GM23338 (cell line): Measurements from ENCODE around the gene SHB.

Experiments used
- EZH2phosphoT487 ChIP-seq: fragments of 200-600 bp; sonication (generic); IDR thresholded peaks from one replicate; pipeline ENCODE4 v1.8.1; 2018; ENCODE audit warnings: antibody characterized with exemption; ENCODE audit not compliant: unreplicated experiment
- TF ChIP-seq, protein P1 (sequence below), 2 experiments: fragments of 200-600 bp in 1 of 2; sonication (generic) in 1 of 2; conservative IDR thresholded peaks; 2 replicates each; pipeline versions ENCODE4 v1.5.1 to v1.6.1; 2016 to 2017; ENCODE audit warnings: antibody characterized with exemption in 2 of 2, low read depth in 2 of 2, mild to moderate bottlenecking in 2 of 2, moderate library complexity in 1 of 2

DNA sequence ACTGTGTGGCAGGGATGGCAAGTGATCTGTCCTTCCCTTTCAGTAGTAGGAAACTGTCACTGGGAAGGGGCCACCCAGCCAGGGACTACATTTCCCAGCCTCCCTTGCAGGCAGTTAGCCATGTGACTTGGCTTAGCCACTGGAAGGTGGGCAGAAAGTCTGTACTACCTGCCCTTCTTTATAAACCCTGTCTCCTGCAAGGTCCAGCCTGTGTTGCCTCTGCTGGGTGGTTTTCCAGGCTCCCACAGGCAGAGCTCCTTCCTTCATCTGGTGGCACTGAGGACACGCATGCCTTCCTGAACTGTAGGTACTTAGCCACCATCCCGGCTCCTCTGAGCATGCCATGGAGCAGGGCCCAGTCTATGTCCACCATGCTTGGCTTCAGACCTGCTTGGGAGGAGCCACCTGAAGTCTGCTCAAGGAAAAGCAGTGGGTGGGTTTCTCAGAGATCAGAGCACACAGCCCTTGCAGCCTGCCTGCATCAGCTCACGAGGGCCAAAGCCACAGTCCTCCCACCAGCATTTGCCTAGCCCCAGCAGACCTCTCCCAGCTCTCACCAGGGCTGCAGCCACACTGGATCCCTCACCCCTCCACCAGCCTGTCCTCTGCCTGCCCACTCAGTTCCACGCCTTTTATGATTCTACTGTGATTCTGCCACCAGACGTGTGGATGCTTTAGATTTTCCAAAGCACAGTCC lies 148.4 kb downstream of the SHB start:
- TF ChIP-seq EZH2phosphoT487, result no peak
- TF ChIP-seq, protein P1, sequence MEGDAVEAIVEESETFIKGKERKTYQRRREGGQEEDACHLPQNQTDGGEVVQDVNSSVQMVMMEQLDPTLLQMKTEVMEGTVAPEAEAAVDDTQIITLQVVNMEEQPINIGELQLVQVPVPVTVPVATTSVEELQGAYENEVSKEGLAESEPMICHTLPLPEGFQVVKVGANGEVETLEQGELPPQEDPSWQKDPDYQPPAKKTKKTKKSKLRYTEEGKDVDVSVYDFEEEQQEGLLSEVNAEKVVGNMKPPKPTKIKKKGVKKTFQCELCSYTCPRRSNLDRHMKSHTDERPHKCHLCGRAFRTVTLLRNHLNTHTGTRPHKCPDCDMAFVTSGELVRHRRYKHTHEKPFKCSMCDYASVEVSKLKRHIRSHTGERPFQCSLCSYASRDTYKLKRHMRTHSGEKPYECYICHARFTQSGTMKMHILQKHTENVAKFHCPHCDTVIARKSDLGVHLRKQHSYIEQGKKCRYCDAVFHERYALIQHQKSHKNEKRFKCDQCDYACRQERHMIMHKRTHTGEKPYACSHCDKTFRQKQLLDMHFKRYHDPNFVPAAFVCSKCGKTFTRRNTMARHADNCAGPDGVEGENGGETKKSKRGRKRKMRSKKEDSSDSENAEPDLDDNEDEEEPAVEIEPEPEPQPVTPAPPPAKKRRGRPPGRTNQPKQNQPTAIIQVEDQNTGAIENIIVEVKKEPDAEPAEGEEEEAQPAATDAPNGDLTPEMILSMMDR (conservative IDR thresholded peaks at IDR 0.05; ENCODE audit: low read depth in 2 of 2), result no peak
